ENCODE data around the gene FOXE3.
A peak's percentile ranks its signal among the peaks of the same experiment; 100 is the strongest.
"Not testable (repeated sequence)": the region's sequence is repeated elsewhere in the genome, so short reads cannot be mapped to it uniquely, and the experiment has no call there.

The FOXE3 gene

GRCh38 chr1:47448462-47449222, 32.6 kb downstream of the FOXE3 start:
- no peak for DNase-seq (ENCODE audit: low read depth, low spot score)

- peak; percentile 22 for DNase-seq (ENCODE audit: low read depth, low spot score)
Observed at GRCh38 chr1:47449822-47450552, 33.9 kb downstream of the FOXE3 start.

DNA sequence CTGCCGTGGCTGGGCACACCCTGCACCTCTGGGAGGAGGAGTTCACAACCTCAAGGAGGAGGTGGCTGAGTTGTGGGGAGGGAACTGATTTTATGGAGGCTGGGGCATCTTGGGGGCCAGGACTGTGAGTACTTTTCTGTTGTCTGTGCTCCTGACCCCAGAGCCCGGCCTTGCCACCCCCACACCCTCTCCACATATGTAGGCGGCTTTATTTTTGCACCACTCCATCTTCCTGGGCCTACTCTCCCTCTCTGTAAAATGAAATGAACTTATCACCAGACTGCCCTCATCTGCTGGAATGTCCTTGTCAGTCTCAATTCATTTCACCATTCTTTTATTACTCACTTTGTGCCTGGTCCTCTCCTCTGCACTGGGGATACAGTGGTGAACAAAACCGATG, 34.5 kb downstream of the FOXE3 start:
- DNase-seq (ENCODE audit: low read depth, low spot score): no peak

- no peak for DNase-seq (ENCODE audit: low read depth, low spot score)
Observed at GRCh38 chr1:47452426-47452825, 36.3 kb downstream of the FOXE3 start.

- DNase-seq (ENCODE audit: low read depth, low spot score): not testable (repeated sequence)
Observed at GRCh38 chr1:47453910-47454309, 37.8 kb downstream of the FOXE3 start.

GRCh38 chr1:47456250-47456649, 40.2 kb downstream of the FOXE3 start:
- no peak for DNase-seq (ENCODE audit: low read depth, low spot score)

DNA sequence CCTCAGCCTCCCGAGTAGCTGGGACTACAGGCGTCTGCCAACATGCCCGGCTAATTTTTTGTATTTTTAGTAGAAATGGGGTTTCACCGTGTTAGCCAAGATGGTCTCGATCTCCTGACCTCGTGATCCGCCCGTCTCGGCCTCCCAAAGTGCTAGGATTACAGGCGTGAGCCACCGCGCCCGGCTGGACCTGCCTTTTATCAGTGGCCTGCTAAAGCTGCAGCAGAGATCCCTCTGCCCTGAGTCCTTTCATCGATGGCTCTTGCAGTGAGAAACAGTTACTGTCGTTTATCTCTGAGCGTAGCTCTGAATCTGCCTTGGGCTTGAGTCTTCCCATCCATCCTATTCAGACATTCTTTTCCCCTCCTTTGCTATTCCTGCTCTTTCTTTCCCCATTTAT, 41.5 kb downstream of the FOXE3 start:
- DNase-seq (ENCODE audit: low read depth, low spot score): not testable (repeated sequence)

DNA sequence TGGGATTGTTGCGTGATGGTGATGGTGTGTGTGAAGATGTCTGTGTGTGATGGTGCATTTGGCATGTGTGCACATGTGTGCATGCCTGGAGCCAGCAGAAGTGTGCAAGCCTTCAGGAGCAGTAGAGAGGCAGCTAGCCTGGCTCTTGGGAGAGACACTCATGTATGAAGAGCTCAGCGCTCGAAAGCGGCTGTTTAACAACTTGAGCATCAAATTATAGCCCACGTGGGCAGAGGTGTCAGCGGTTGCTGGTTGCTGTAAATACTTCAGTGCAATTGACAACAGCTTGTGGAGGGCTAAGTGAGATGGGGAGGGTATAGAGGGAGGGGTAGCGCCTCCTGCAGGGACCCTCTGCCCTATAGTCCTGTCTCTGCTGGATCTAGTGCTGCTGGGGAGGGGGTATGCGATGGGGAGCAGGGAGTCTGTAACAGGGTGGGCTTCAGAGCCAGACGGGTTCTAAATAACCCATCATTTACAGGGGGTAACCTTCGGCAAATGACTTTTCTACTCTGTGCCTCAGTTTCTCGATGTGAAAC, 43.2 kb downstream of the FOXE3 start:
- DNase-seq (ENCODE audit: low read depth, low spot score): no peak

DNA sequence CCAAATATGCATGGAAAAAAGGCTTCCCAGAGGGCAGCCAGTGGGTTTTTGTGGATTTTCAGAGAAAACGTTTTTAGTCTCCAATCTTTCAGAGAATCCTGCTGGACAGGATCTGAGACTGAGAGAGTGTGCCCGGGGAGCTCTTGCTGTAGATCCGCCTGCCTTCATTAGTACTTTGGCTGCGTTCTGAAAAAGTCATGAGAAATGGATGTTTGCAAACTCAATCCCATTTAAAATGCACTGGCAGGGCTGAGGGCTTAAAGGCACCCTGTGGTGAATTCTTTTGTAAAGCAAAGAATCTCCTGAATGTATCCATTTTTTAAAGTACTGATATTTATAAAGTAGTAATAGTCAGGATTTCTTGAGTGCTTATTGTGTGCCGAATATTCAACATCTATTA, 44.0 kb downstream of the FOXE3 start:
- DNase-seq (ENCODE audit: low read depth, low spot score): no peak

- no peak for DNase-seq (ENCODE audit: low read depth, low spot score)
Observed at GRCh38 chr1:47460456-47460855, 44.4 kb downstream of the FOXE3 start.

DNA sequence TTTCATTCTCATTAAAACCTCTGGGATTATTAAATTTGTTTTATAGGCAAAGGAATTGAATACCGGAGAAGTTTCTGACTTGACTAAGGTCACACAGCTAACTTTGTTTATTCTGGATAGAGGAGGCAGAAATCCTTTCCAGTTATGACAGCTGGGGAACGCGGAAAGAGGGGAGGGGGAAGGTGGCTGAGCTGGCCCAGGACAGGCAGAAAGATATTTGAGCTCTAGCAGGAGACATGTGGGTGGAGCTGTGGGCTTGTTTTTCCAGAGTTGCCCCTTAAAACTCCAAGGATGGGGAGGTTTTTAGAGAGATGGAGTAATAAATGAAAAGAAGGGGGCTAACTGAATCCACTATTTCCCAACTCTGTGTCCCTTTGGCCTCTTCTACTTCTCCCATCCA, 49.5 kb downstream of the FOXE3 start:
- DNase-seq (ENCODE audit: low read depth, low spot score): no peak

Data from astrocyte of the hippocampus (primary cell).